Upper lobe of left lung (tissue), 6 donors: ENCODE results near the gene BORCS5. TPM values are rescaled to one million over a fixed set of nuclear protein-coding genes. Genes with fewer than 3 reads are reported as not detected.
A peak's percentile ranks its signal among the peaks of the same experiment; 100 is the strongest.

Experiments
- ATAC-seq, 2 donors: fragments of 200-7000 bp; cut with Tn5 transposase; one replicate each; pipeline ENCODE4 v1.9.1; 2022; ENCODE audit warnings: mild to moderate bottlenecking in 2 of 2, moderate library complexity in 2 of 2; ENCODE audit not compliant: low FRiP score in 2 of 2
- DNase-seq, 2 donors: peaks; one replicate each; pipeline ENCODE4 v3.0.0-alpha.2; 2019 to 2020
- H3K27ac ChIP-seq, 4 donors: fragments of 200-600 bp; sonication (generic); one replicate each; pipeline ENCODE4 v1.5.1; 2016 to 2019
- H3K27me3 ChIP-seq, 4 donors: fragments of 200-600 bp; sonication (generic); one replicate each; pipeline ENCODE4 v1.5.1; 2017 to 2019
- H3K36me3 ChIP-seq, 4 donors: fragments of 200-600 bp; sonication (generic); one replicate each; pipeline ENCODE4 v1.5.1; 2016 to 2019
- H3K4me1 ChIP-seq, 4 donors: fragments of 200-600 bp; sonication (generic); one replicate each; pipeline ENCODE4 v1.5.1; 2018 to 2019
- H3K4me3 ChIP-seq, 4 donors: fragments of 200-600 bp; sonication (generic); one replicate each; pipeline ENCODE4 v1.5.1; 2017 to 2019; ENCODE audit warnings: mild to moderate bottlenecking in 2 of 4, moderate library complexity in 1 of 4
- H3K9me3 ChIP-seq, 4 donors: fragments of 200-600 bp; sonication (generic); one replicate each; pipeline ENCODE4 v1.5.1; 2018 to 2019
- CTCF ChIP-seq, 6 experiments: fragments of 450-650 bp in 4 of 6; fragments of 200-600 bp in 2 of 6; sonication (generic) in 2 of 6; IDR thresholded peaks; one replicate each; pipeline ENCODE4 v1.5.1; 2016 to 2019; ENCODE audit warnings: antibody characterized with exemption in 6 of 6
- EP300 ChIP-seq, 4 donors: sonication (generic); formaldehyde crosslinking; IDR thresholded peaks; one replicate each; pipeline ENCODE4 v1.5.1; 2017; ENCODE audit warnings: antibody characterized with exemption in 4 of 4, control low read depth in 2 of 4
- POLR2A ChIP-seq, 4 donors: fragments of 450-650 bp; IDR thresholded peaks; one replicate each; pipeline ENCODE4 v1.5.1; 2016 to 2017; ENCODE audit warnings: antibody characterized with exemption in 4 of 4, mild to moderate bottlenecking in 2 of 4
- POLR2AphosphoS5 ChIP-seq, 2 donors: sonication (generic); formaldehyde crosslinking; IDR thresholded peaks; one replicate each; pipeline ENCODE4 v1.5.1; 2017; ENCODE audit warnings: antibody characterized with exemption in 2 of 2
- WGBS, 2 donors: methylation state at CpG; one replicate each; pipeline ENCODE4 v1.1.5; 2017 to 2018; 5-methylcytosine and 5-hydroxymethylcytosine counted together
- total RNA-seq, 6 donors: library from RNA; depleted of rRNA in 4 of 6; stranded (reverse); fragments of >200 nt in 4 of 6; gene quantifications; one replicate each; pipeline versions ENCODE4 v1.1.0 to v1.2.1, GENCODE V29; 2016 to 2021
- donor health status: DM: no; HTN: no; CAD: no; lungs with moderate emphysema.
- donor health status: DM: no; HTN: yes; CAD: no; lungs with severe emphysema.

BORCS5 gene
- total RNA-seq, 6 donors from 2014 or later = 7.3 to 105 (median 10.7) TPM

GRCh38 chr12:12353276-12353675, 3.6 kb upstream of the BORCS5 start:
- TF ChIP-seq POLR2AphosphoS5 (IDR thresholded peaks at IDR 0.05) = no peak
- WGBS, 2 donors = 92 to 100% methylated on average over 1 of the region's 1 CpG

GRCh38 chr12:12353807-12354206, 3.1 kb upstream of the BORCS5 start:
- H3K4me3 ChIP-seq = no peak overlapping the region
- no peak for DNase-seq
- WGBS, 2 donors = 85 to 88% methylated on average over 5 of the region's 5 CpGs
- H3K27me3 ChIP-seq = no peaks in the 10 kb centered on the region
- no peak for TF ChIP-seq CTCF (IDR thresholded peaks at IDR 0.05)
- TF ChIP-seq POLR2AphosphoS5 (IDR thresholded peaks at IDR 0.05) = no peak
- TF ChIP-seq POLR2A (IDR thresholded peaks at IDR 0.05) = no peak
- TF ChIP-seq EP300 (IDR thresholded peaks at IDR 0.05) = no peak
- peaks cover 8 to 32% (median 23%) of the 10 kb centered on the region in 4 donors for H3K4me1 ChIP-seq
- no peak overlapping the region for H3K27ac ChIP-seq
- no peaks in the 10 kb centered on the region for H3K36me3 ChIP-seq
- no peak for ATAC-seq
- peaks cover 0 to 4% (median 0%) of the 10 kb centered on the region in 4 donors for H3K9me3 ChIP-seq

More at GRCh38 chr12:12353276-12353675, 3.6 kb upstream of the BORCS5 start:
- no peak overlapping the region for H3K27ac ChIP-seq
- H3K36me3 ChIP-seq = no peaks in the 10 kb centered on the region
- DNase-seq (no peak), ATAC-seq (no peak)
- peaks cover 0 to 4% (median 0%) of the 10 kb centered on the region in 4 donors for H3K9me3 ChIP-seq
- H3K4me1 ChIP-seq = peaks cover 8 to 30% (median 17%) of the 10 kb centered on the region in 4 donors
- no peak overlapping the region for H3K4me3 ChIP-seq
- H3K27me3 ChIP-seq = no peaks in the 10 kb centered on the region

- H3K4me3 ChIP-seq = peak overlapping the region in 3 of 4 donors; percentile 69 to 87 (median 73)
- peaks cover 0 to 4% (median 0%) of the 10 kb centered on the region in 4 donors for H3K9me3 ChIP-seq
- peak overlapping the region; percentile 96 to 99 (median 98) for H3K27ac ChIP-seq
- ATAC-seq (no peak), DNase-seq (no peak)
- no peaks in the 10 kb centered on the region for H3K27me3 ChIP-seq
- H3K36me3 ChIP-seq = no peaks in the 10 kb centered on the region
- TF ChIP-seq POLR2AphosphoS5 (IDR thresholded peaks at IDR 0.05) = no peak
- TF ChIP-seq CTCF (IDR thresholded peaks at IDR 0.05) = no peak
- TF ChIP-seq EP300 (IDR thresholded peaks at IDR 0.05) = no peak
- TF ChIP-seq POLR2A (IDR thresholded peaks at IDR 0.05) = no peak
- 32 to 33% methylated on average over 5 of the region's 5 CpGs for WGBS, 2 donors
- peaks cover 5 to 23% (median 15%) of the 10 kb centered on the region in 4 donors for H3K4me1 ChIP-seq
These were observed 397 bp upstream of the BORCS5 start for GRCh38 chr12:12356467-12356895.

- H3K9me3 ChIP-seq = peaks cover 0 to 4% (median 0%) of the 10 kb centered on the region in 4 donors
- DNase-seq = no peak
- TF ChIP-seq CTCF (IDR thresholded peaks at IDR 0.05) = no peak
- no peak for TF ChIP-seq POLR2AphosphoS5 (IDR thresholded peaks at IDR 0.05)
- no peak for TF ChIP-seq POLR2A (IDR thresholded peaks at IDR 0.05)
- no peak for TF ChIP-seq EP300 (IDR thresholded peaks at IDR 0.05)
- 24 to 29% methylated on average over 10 of the region's 10 CpGs for WGBS, 2 donors
- H3K4me1 ChIP-seq = peaks cover 5 to 23% (median 15%) of the 10 kb centered on the region in 4 donors
- H3K36me3 ChIP-seq = peaks cover 0 to 1% (median 0%) of the 10 kb centered on the region in 4 donors
- no peak for ATAC-seq
- H3K27me3 ChIP-seq = no peaks in the 10 kb centered on the region
- peak overlapping the region; percentile 58 to 87 (median 71) for H3K4me3 ChIP-seq
- peak overlapping the region; percentile 96 to 99 (median 98) for H3K27ac ChIP-seq
These were observed 1.0 kb downstream of the BORCS5 start for GRCh38 chr12:12357719-12358461.

GRCh38 chr12:12358528-12358927, 1.6 kb downstream of the BORCS5 start:
- Histone ChIP-seq H3K9me3 (peaks cover 0 to 4% (median 0%) of the 10 kb centered on the region in 4 donors), H3K27ac (peak overlapping the region in 3 of 4 donors; percentile 96 to 98 (median 97)), H3K4me3 (peak overlapping the region in 1 of 4 donors; percentile 87), H3K36me3 (peaks cover 0 to 7% (median 0%) of the 10 kb centered on the region in 4 donors), H3K27me3 (no peaks in the 10 kb centered on the region), H3K4me1 (peaks cover 5 to 23% (median 15%) of the 10 kb centered on the region in 4 donors)
- WGBS, 2 donors = 80 to 86% methylated on average over 4 of the region's 4 CpGs
- ATAC-seq (no peak), DNase-seq (no peak)
- TF ChIP-seq POLR2A (IDR thresholded peaks at IDR 0.05) (no peak), CTCF (IDR thresholded peaks at IDR 0.05) (no peak), POLR2AphosphoS5 (IDR thresholded peaks at IDR 0.05) (no peak), EP300 (IDR thresholded peaks at IDR 0.05) (no peak)
